GM19238 (cell line): Measurements from ENCODE around the gene ZCCHC8.

Source experiments
- DNase-seq: peaks from one replicate; pipeline ENCODE4 v3.0.0; 2011; ENCODE audit warnings: low spot score; ENCODE audit not compliant: insufficient read length

Gene ZCCHC8

GRCh38 chr12:122500685-122501488 is at the start of gene ZCCHC8:
ZCCHC8 (minus strand) TSS chr12:122500932; CDS start chr12:122500840, 92 bp downstream.
- peak; percentile 87 for DNase-seq

- DNase-seq = no peak
These were observed 46.6 kb upstream of the ZCCHC8 start for GRCh38 chr12:122547330-122547729.

- DNase-seq = no peak
These were observed 45.1 kb upstream of the ZCCHC8 start for GRCh38 chr12:122545855-122546254.

GRCh38 chr12:122544537-122544936 is 43.8 kb upstream of the ZCCHC8 start:
- DNase-seq = no peak

GRCh38 chr12:122538496-122538895 is 37.8 kb upstream of the ZCCHC8 start:
- no peak for DNase-seq

- no peak for DNase-seq
These were observed 36.3 kb upstream of the ZCCHC8 start for GRCh38 chr12:122537021-122537420.

- DNase-seq = no peak
These were observed 33.1 kb upstream of the ZCCHC8 start for GRCh38 chr12:122533856-122534255.

GRCh38 chr12:122528992-122529391 is 28.3 kb upstream of the ZCCHC8 start:
- no peak for DNase-seq

- no peak for DNase-seq
These were observed 27.9 kb upstream of the ZCCHC8 start for GRCh38 chr12:122528582-122528981.

- DNase-seq = no peak
These were observed 26.8 kb upstream of the ZCCHC8 start for GRCh38 chr12:122527478-122527944.

- peak; percentile 74 for DNase-seq
These were observed 26.1 kb upstream of the ZCCHC8 start, which contains the start of the genes KNTC1 and RSRC2 for GRCh38 chr12:122526683-122527477. KNTC1 (plus strand) TSS chr12:122527249; CDS start chr12:122530064, 2,815 bp downstream. RSRC2 (minus strand) TSS chr12:122526936; CDS start chr12:122526853, 83 bp downstream.

- DNase-seq = no peak
These were observed 23.4 kb upstream of the ZCCHC8 start for GRCh38 chr12:122523846-122524718.

- DNase-seq = no peak
These were observed 22.5 kb upstream of the ZCCHC8 start for GRCh38 chr12:122523280-122523679.

GRCh38 chr12:122520676-122521075 is 19.9 kb upstream of the ZCCHC8 start:
- no peak for DNase-seq

GRCh38 chr12:122519418-122519817 is 18.7 kb upstream of the ZCCHC8 start:
- DNase-seq = no peak

- DNase-seq = no peak
These were observed 18.2 kb upstream of the ZCCHC8 start for GRCh38 chr12:122518908-122519307.

- no peak for DNase-seq
These were observed 17.1 kb upstream of the ZCCHC8 start for GRCh38 chr12:122517877-122518276.

GRCh38 chr12:122516544-122517361 is 16.0 kb upstream of the ZCCHC8 start:
- no peak for DNase-seq

- DNase-seq = no peak
These were observed 14.5 kb upstream of the ZCCHC8 start for GRCh38 chr12:122515275-122515674.

GRCh38 chr12:122513660-122514059 is 12.9 kb upstream of the ZCCHC8 start:
- DNase-seq = no peak
